Measurements from ENCODE around the gene C15orf39. TPM values are rescaled to one million over a fixed set of nuclear protein-coding genes. Genes with fewer than 3 reads are reported as not detected.

Gene C15orf39
- total RNA-seq, 2 donors from 2014 or later = 30.7 to 45.6 TPM

GRCh38 chr15:75178171-75178937 lies 23.3 kb upstream of the C15orf39 start:
- peaks cover 3% of the 10 kb centered on the region for H3K4me1 Mint-ChIP-seq
- no peak overlapping the region for H3K27ac Mint-ChIP-seq
- DNase-seq = no peak
- peak; percentile 23 for ATAC-seq
- H3K4me3 Mint-ChIP-seq = peak overlapping the region; percentile 12
- H3K36me3 Mint-ChIP-seq (ENCODE audit: low read depth) = no peaks in the 10 kb centered on the region
- H3K27me3 Mint-ChIP-seq = peaks cover 50% of the 10 kb centered on the region
- H3K9me3 ChIP-seq (ENCODE audit: control insufficient read depth, low read length, poor library complexity, severe bottlenecking) = no peaks in the 10 kb centered on the region

GRCh38 chr15:75178938-75179745 lies 22.5 kb upstream of the C15orf39 start:
- no peaks in the 10 kb centered on the region for H3K36me3 Mint-ChIP-seq (ENCODE audit: low read depth)
- H3K27me3 Mint-ChIP-seq = peaks cover 52% of the 10 kb centered on the region
- H3K4me1 Mint-ChIP-seq = peaks cover 3% of the 10 kb centered on the region
- H3K27ac Mint-ChIP-seq = no peak overlapping the region
- no peak for ATAC-seq
- peak overlapping the region; percentile 55 for H3K4me3 Mint-ChIP-seq
- H3K9me3 ChIP-seq (ENCODE audit: control insufficient read depth, low read length, poor library complexity, severe bottlenecking) = no peaks in the 10 kb centered on the region
- no peak for DNase-seq

GRCh38 chr15:75179746-75180140 lies 21.9 kb upstream of the C15orf39 start:
- Mint-ChIP-seq H3K36me3 (ENCODE audit: low read depth) (no peaks in the 10 kb centered on the region), H3K4me1 (peaks cover 3% of the 10 kb centered on the region), H3K27me3 (peaks cover 56% of the 10 kb centered on the region), H3K4me3 (peak overlapping the region; percentile 39), H3K27ac (no peak overlapping the region)
- H3K9me3 ChIP-seq (ENCODE audit: control insufficient read depth, low read length, poor library complexity, severe bottlenecking) = no peaks in the 10 kb centered on the region
- DNase-seq (no peak), ATAC-seq (no peak)

GRCh38 chr15:75181780-75182179 lies 19.9 kb upstream of the C15orf39 start:
- peaks cover 6% of the 10 kb centered on the region for H3K4me1 Mint-ChIP-seq
- H3K4me3 Mint-ChIP-seq = no peak overlapping the region
- H3K36me3 Mint-ChIP-seq (ENCODE audit: low read depth) = no peaks in the 10 kb centered on the region
- H3K9me3 ChIP-seq (ENCODE audit: control insufficient read depth, low read length, poor library complexity, severe bottlenecking) = no peaks in the 10 kb centered on the region
- peaks cover 56% of the 10 kb centered on the region for H3K27me3 Mint-ChIP-seq
- no peak overlapping the region for H3K27ac Mint-ChIP-seq
- no peak for DNase-seq
- ATAC-seq = no peak

- no peak overlapping the region for H3K27ac Mint-ChIP-seq
- no peak overlapping the region for H3K4me3 Mint-ChIP-seq
- no peaks in the 10 kb centered on the region for H3K9me3 ChIP-seq (ENCODE audit: control insufficient read depth, low read length, poor library complexity, severe bottlenecking)
- peaks cover 6% of the 10 kb centered on the region for H3K4me1 Mint-ChIP-seq
- H3K27me3 Mint-ChIP-seq = peaks cover 50% of the 10 kb centered on the region
- no peaks in the 10 kb centered on the region for H3K36me3 Mint-ChIP-seq (ENCODE audit: low read depth)
- DNase-seq (no peak), ATAC-seq (no peak)
Observed at GRCh38 chr15:75182187-75183131, 19.2 kb upstream of the C15orf39 start.

- ATAC-seq = no peak
- Mint-ChIP-seq H3K36me3 (ENCODE audit: low read depth) (no peaks in the 10 kb centered on the region), H3K27me3 (peaks cover 31% of the 10 kb centered on the region)
Observed at GRCh38 chr15:75185271-75186029, 16.2 kb upstream of the C15orf39 start.

GRCh38 chr15:75186044-75186443 lies 15.6 kb upstream of the C15orf39 start:
- DNase-seq (no peak), ATAC-seq (no peak)
- Mint-ChIP-seq H3K4me1 (peaks cover 3% of the 10 kb centered on the region), H3K27ac (no peak overlapping the region), H3K27me3 (peaks cover 25% of the 10 kb centered on the region), H3K36me3 (ENCODE audit: low read depth) (no peaks in the 10 kb centered on the region), H3K4me3 (no peak overlapping the region)
- H3K9me3 ChIP-seq (ENCODE audit: control insufficient read depth, low read length, poor library complexity, severe bottlenecking) = no peaks in the 10 kb centered on the region

More at GRCh38 chr15:75185271-75186029, 16.2 kb upstream of the C15orf39 start:
- H3K27ac Mint-ChIP-seq = no peak overlapping the region
- H3K4me1 Mint-ChIP-seq = peaks cover 3% of the 10 kb centered on the region
- no peak overlapping the region for H3K4me3 Mint-ChIP-seq
- no peaks in the 10 kb centered on the region for H3K9me3 ChIP-seq (ENCODE audit: control insufficient read depth, low read length, poor library complexity, severe bottlenecking)
- DNase-seq = no peak

- H3K27ac Mint-ChIP-seq = no peak overlapping the region
- no peak overlapping the region for H3K4me3 Mint-ChIP-seq
- peaks cover 26% of the 10 kb centered on the region for H3K27me3 Mint-ChIP-seq
- H3K36me3 Mint-ChIP-seq (ENCODE audit: low read depth) = no peaks in the 10 kb centered on the region
- H3K4me1 Mint-ChIP-seq = peaks cover 3% of the 10 kb centered on the region
- ATAC-seq (no peak), DNase-seq (no peak)
- H3K9me3 ChIP-seq (ENCODE audit: control insufficient read depth, low read length, poor library complexity, severe bottlenecking) = no peaks in the 10 kb centered on the region
Observed at GRCh38 chr15:75188499-75188898, 13.2 kb upstream of the C15orf39 start.

- H3K27ac Mint-ChIP-seq = no peak overlapping the region
- H3K4me1 Mint-ChIP-seq = peaks cover 3% of the 10 kb centered on the region
- H3K9me3 ChIP-seq (ENCODE audit: control insufficient read depth, low read length, poor library complexity, severe bottlenecking) = no peaks in the 10 kb centered on the region
- H3K36me3 Mint-ChIP-seq (ENCODE audit: low read depth) = no peaks in the 10 kb centered on the region
- DNase-seq (no peak), ATAC-seq (no peak)
- no peak overlapping the region for H3K4me3 Mint-ChIP-seq
- H3K27me3 Mint-ChIP-seq = peaks cover 29% of the 10 kb centered on the region
Observed at GRCh38 chr15:75191235-75191634, 10.4 kb upstream of the C15orf39 start.

- H3K27ac Mint-ChIP-seq = no peak overlapping the region
- no peaks in the 10 kb centered on the region for H3K9me3 ChIP-seq (ENCODE audit: control insufficient read depth, low read length, poor library complexity, severe bottlenecking)
- ATAC-seq (no peak), DNase-seq (no peak)
- H3K4me3 Mint-ChIP-seq = no peak overlapping the region
- peaks cover 29% of the 10 kb centered on the region for H3K27me3 Mint-ChIP-seq
- no peaks in the 10 kb centered on the region for H3K36me3 Mint-ChIP-seq (ENCODE audit: low read depth)
- no peaks in the 10 kb centered on the region for H3K4me1 Mint-ChIP-seq
Observed at GRCh38 chr15:75192307-75192706, 9.4 kb upstream of the C15orf39 start.

GRCh38 chr15:75193272-75193671 lies 8.4 kb upstream of the C15orf39 start:
- H3K36me3 Mint-ChIP-seq (ENCODE audit: low read depth) = no peaks in the 10 kb centered on the region
- H3K4me1 Mint-ChIP-seq = no peaks in the 10 kb centered on the region
- H3K27me3 Mint-ChIP-seq = peaks cover 30% of the 10 kb centered on the region
- no peak overlapping the region for H3K4me3 Mint-ChIP-seq
- H3K9me3 ChIP-seq (ENCODE audit: control insufficient read depth, low read length, poor library complexity, severe bottlenecking) = no peaks in the 10 kb centered on the region
- no peak for ATAC-seq
- no peak for DNase-seq
- H3K27ac Mint-ChIP-seq = no peak overlapping the region

- no peaks in the 10 kb centered on the region for H3K9me3 ChIP-seq (ENCODE audit: control insufficient read depth, low read length, poor library complexity, severe bottlenecking)
- DNase-seq = no peak
- H3K4me3 Mint-ChIP-seq = no peak overlapping the region
- H3K27me3 Mint-ChIP-seq = peaks cover 33% of the 10 kb centered on the region
- H3K36me3 Mint-ChIP-seq (ENCODE audit: low read depth) = no peaks in the 10 kb centered on the region
- ATAC-seq = no peak
- no peaks in the 10 kb centered on the region for H3K4me1 Mint-ChIP-seq
- H3K27ac Mint-ChIP-seq = no peak overlapping the region
Observed at GRCh38 chr15:75193976-75194375, 7.7 kb upstream of the C15orf39 start.

All from T-helper 17 cell (primary cell).